Mesenchymal stem cell (in vitro differentiated cells and primary cell): ENCODE results near the gene ARL4C.

Experiments used
- DNase-seq: peaks from one replicate; pipeline ENCODE4 v3.0.0-alpha.2; 2013
- H2AFZ ChIP-seq: one replicate; pipeline ENCODE4 v1.6.1; 2013; ENCODE audit warnings: low read depth, mild to moderate bottlenecking, control low read depth, inconsistent platforms, low read length, moderate library complexity
- H2AK5ac ChIP-seq: 2 replicates; pipeline ENCODE4 v1.6.1; 2013; ENCODE audit warnings: low read length, moderate library complexity, mild to moderate bottlenecking, inconsistent platforms; ENCODE audit not compliant: severe bottlenecking
- H2BK120ac ChIP-seq: one replicate; pipeline ENCODE4 v1.6.1; 2013; ENCODE audit warnings: low read depth, mild to moderate bottlenecking, inconsistent platforms, low read length, moderate library complexity
- H2BK12ac ChIP-seq, 2 experiments: one replicate each; pipeline ENCODE4 v1.6.1; 2013; ENCODE audit warnings: inconsistent platforms in 2 of 2, low read length in 2 of 2, mild to moderate bottlenecking in 2 of 2, moderate library complexity in 2 of 2, control low read depth in 1 of 2
- H2BK15ac ChIP-seq: one replicate; pipeline ENCODE4 v1.6.1; 2013; ENCODE audit warnings: mild to moderate bottlenecking, low read depth, inconsistent platforms; ENCODE audit not compliant: poor library complexity, severe bottlenecking
- H2BK5ac ChIP-seq: 2 replicates; pipeline ENCODE4 v1.6.1; 2013; ENCODE audit warnings: low read depth, mild to moderate bottlenecking, low read length, control low read depth, inconsistent platforms; ENCODE audit not compliant: poor library complexity, severe bottlenecking
- H3K14ac ChIP-seq, 2 experiments: one replicate each; pipeline ENCODE4 v1.6.1; 2013; ENCODE audit warnings: inconsistent platforms in 2 of 2, low read length in 2 of 2, control low read depth in 1 of 2, mild to moderate bottlenecking in 1 of 2, moderate library complexity in 1 of 2
- H3K18ac ChIP-seq, 2 experiments: one replicate each; pipeline ENCODE4 v1.6.1; 2013; ENCODE audit warnings: inconsistent platforms in 2 of 2, low read length in 2 of 2, control low read depth in 1 of 2, low read depth in 1 of 2, mild to moderate bottlenecking in 1 of 2
- H3K23ac ChIP-seq, 2 experiments: one replicate each; pipeline ENCODE4 v1.6.1; 2013; ENCODE audit warnings: inconsistent platforms in 2 of 2, low read length in 2 of 2, mild to moderate bottlenecking in 2 of 2, moderate library complexity in 2 of 2, control low read depth in 1 of 2
- H3K27ac ChIP-seq: 2 replicates; pipeline ENCODE4 v1.5.1; 2013; ENCODE audit warnings: mild to moderate bottlenecking, moderate library complexity, low read length, control low read depth, inconsistent platforms; ENCODE audit not compliant: poor library complexity, severe bottlenecking
- H3K27me3 ChIP-seq, 2 experiments: 2 replicates each; pipeline versions ENCODE4 v1.6.1 to v1.7.0; 2013; ENCODE audit warnings: low read length in 2 of 2, mild to moderate bottlenecking in 2 of 2, moderate library complexity in 2 of 2, control low read depth in 1 of 2, inconsistent platforms in 1 of 2; ENCODE audit not compliant: control insufficient read depth in 1 of 2, insufficient read depth in 1 of 2
- H3K36me3 ChIP-seq, 2 experiments: 2 replicates each; pipeline versions ENCODE4 v1.6.1 to v1.7.0; 2013; ENCODE audit warnings: low read length in 2 of 2, control low read depth in 1 of 2, inconsistent platforms in 1 of 2, low read depth in 1 of 2, mild to moderate bottlenecking in 1 of 2; ENCODE audit not compliant: insufficient read depth in 2 of 2, control insufficient read depth in 1 of 2
- H3K4ac ChIP-seq, 2 experiments: one replicate each; pipeline ENCODE4 v1.6.1; 2013; ENCODE audit warnings: inconsistent platforms in 2 of 2, low read length in 2 of 2, mild to moderate bottlenecking in 2 of 2, moderate library complexity in 2 of 2, control low read depth in 1 of 2, low read depth in 1 of 2
- H3K4me1 ChIP-seq: 2 replicates; pipeline ENCODE4 v1.6.1; 2013; ENCODE audit warnings: low read depth, low read length, control low read depth; ENCODE audit not compliant: control insufficient read depth, insufficient read depth
- H3K4me2 ChIP-seq: 2 replicates; pipeline ENCODE4 v1.6.1; 2013; ENCODE audit warnings: low read length, mild to moderate bottlenecking, inconsistent platforms; ENCODE audit not compliant: poor library complexity, severe bottlenecking
- H3K4me3 ChIP-seq, 2 experiments: 2 replicates each; pipeline versions ENCODE4 v1.5.1 to v1.7.0; 2013; ENCODE audit warnings: low read length in 2 of 2, mild to moderate bottlenecking in 2 of 2, control low read depth in 1 of 2, low read depth in 1 of 2; ENCODE audit not compliant: insufficient read depth in 1 of 2
- H3K79me1 ChIP-seq: replicated peaks from 2 replicates; pipeline ENCODE4 v1.6.1; 2013; ENCODE audit warnings: mild to moderate bottlenecking, control low read depth, low read length, inconsistent platforms; ENCODE audit not compliant: poor library complexity, severe bottlenecking
- H3K9ac ChIP-seq: 2 replicates; pipeline ENCODE4 v1.7.0; 2013; ENCODE audit warnings: mild to moderate bottlenecking, low read length, moderate library complexity
- H3K9me3 ChIP-seq: 2 replicates; pipeline ENCODE4 v1.7.0; 2013; ENCODE audit warnings: mild to moderate bottlenecking, low read length; ENCODE audit not compliant: control insufficient read depth
- H4K8ac ChIP-seq: one replicate; pipeline ENCODE4 v1.6.1; 2013; ENCODE audit warnings: inconsistent platforms, mild to moderate bottlenecking, low read length, moderate library complexity
- H4K91ac ChIP-seq: one replicate; pipeline ENCODE4 v1.6.1; 2013; ENCODE audit warnings: mild to moderate bottlenecking, low read length, inconsistent platforms
- WGBS: methylation state at CpG from one replicate; pipeline ENCODE4 v1.1.7; 2013; ENCODE audit warnings: mixed read lengths; 5-methylcytosine and 5-hydroxymethylcytosine counted together

Gene ARL4C

GRCh38 chr2:234472155-234472554 is 24.7 kb downstream of the ARL4C start:
- H2BK5ac ChIP-seq, result no peak overlapping the region
- H3K4me1 ChIP-seq, result no peaks in the 10 kb centered on the region
- no peak overlapping the region for H2AFZ ChIP-seq
- H3K4me3 ChIP-seq, result no peak overlapping the region
- peaks cover 2% of the 10 kb centered on the region for H3K9me3 ChIP-seq
- no peak overlapping the region for H3K23ac ChIP-seq
- H2BK12ac ChIP-seq, result no peak overlapping the region
- no peaks in the 10 kb centered on the region for H3K36me3 ChIP-seq
- no peak overlapping the region for H3K4me2 ChIP-seq
- H3K79me1 ChIP-seq, result no peaks in the 10 kb centered on the region
- no peak overlapping the region for H4K91ac ChIP-seq
- H3K27ac ChIP-seq, result no peak overlapping the region
- H3K18ac ChIP-seq, result no peak overlapping the region
- no peak overlapping the region for H2BK120ac ChIP-seq
- H4K8ac ChIP-seq, result no peak overlapping the region
- no peaks in the 10 kb centered on the region for H3K27me3 ChIP-seq
- no peak overlapping the region for H3K9ac ChIP-seq
- H3K14ac ChIP-seq, result no peak overlapping the region
- DNase-seq, result no peak
- H3K4ac ChIP-seq, result no peak overlapping the region
- no peak overlapping the region for H2BK15ac ChIP-seq
- H2AK5ac ChIP-seq, result no peak overlapping the region

GRCh38 chr2:234469972-234470371 is 26.9 kb downstream of the ARL4C start:
- Histone ChIP-seq H4K8ac (no peak overlapping the region), H3K27ac (no peak overlapping the region), H2BK15ac (no peak overlapping the region), H3K4ac (no peak overlapping the region), H3K4me1 (no peaks in the 10 kb centered on the region), H3K14ac (no peak overlapping the region), H3K9me3 (peaks cover 11% of the 10 kb centered on the region), H2BK12ac (no peak overlapping the region), H3K27me3 (no peaks in the 10 kb centered on the region), H2BK120ac (no peak overlapping the region), H3K36me3 (no peaks in the 10 kb centered on the region), H2AFZ (no peak overlapping the region), H4K91ac (no peak overlapping the region), H3K23ac (no peak overlapping the region), H3K4me2 (no peak overlapping the region), H3K9ac (no peak overlapping the region), H3K4me3 (no peak overlapping the region), H3K18ac (no peak overlapping the region), H2BK5ac (no peak overlapping the region), H3K79me1 (no peaks in the 10 kb centered on the region), H2AK5ac (no peak overlapping the region)
- no peak for DNase-seq
- 88% methylated on average over 4 of the region's 4 CpGs for WGBS

GRCh38 chr2:234469251-234469845 is 27.5 kb downstream of the ARL4C start:
- Histone ChIP-seq H3K23ac (no peak overlapping the region), H3K14ac (no peak overlapping the region), H3K79me1 (no peaks in the 10 kb centered on the region), H3K4ac (no peak overlapping the region), H4K91ac (no peak overlapping the region), H2BK15ac (no peak overlapping the region), H3K9ac (peak overlapping the region; percentile 34), H3K4me3 (no peak overlapping the region), H4K8ac (no peak overlapping the region), H3K27ac (no peak overlapping the region), H3K36me3 (no peaks in the 10 kb centered on the region), H3K4me2 (no peak overlapping the region), H3K9me3 (peaks cover 11% of the 10 kb centered on the region), H2AK5ac (no peak overlapping the region), H3K27me3 (no peaks in the 10 kb centered on the region), H2BK5ac (no peak overlapping the region), H2AFZ (no peak overlapping the region), H3K18ac (no peak overlapping the region), H3K4me1 (no peaks in the 10 kb centered on the region), H2BK120ac (no peak overlapping the region), H2BK12ac (no peak overlapping the region)
- 93% methylated on average over 5 of the region's 7 CpGs for WGBS
- no peak for DNase-seq

GRCh38 chr2:234468503-234468902 is 28.4 kb downstream of the ARL4C start:
- no peak overlapping the region for H3K14ac ChIP-seq
- H4K8ac ChIP-seq, result no peak overlapping the region
- H2BK120ac ChIP-seq, result no peak overlapping the region
- no peak overlapping the region for H3K4me3 ChIP-seq
- H3K4me1 ChIP-seq, result no peaks in the 10 kb centered on the region
- H3K4ac ChIP-seq, result no peak overlapping the region
- H3K27ac ChIP-seq, result no peak overlapping the region
- peak overlapping the region; percentile 34 for H3K9ac ChIP-seq
- no peak overlapping the region for H2BK5ac ChIP-seq
- no peak overlapping the region for H2AK5ac ChIP-seq
- no peak overlapping the region for H4K91ac ChIP-seq
- no peaks in the 10 kb centered on the region for H3K79me1 ChIP-seq
- H3K27me3 ChIP-seq, result no peaks in the 10 kb centered on the region
- no peak overlapping the region for H3K4me2 ChIP-seq
- H3K23ac ChIP-seq, result no peak overlapping the region
- H2BK15ac ChIP-seq, result no peak overlapping the region
- peaks cover 11% of the 10 kb centered on the region for H3K9me3 ChIP-seq
- no peak for DNase-seq
- H3K18ac ChIP-seq, result no peak overlapping the region
- no peak overlapping the region for H2BK12ac ChIP-seq
- no peaks in the 10 kb centered on the region for H3K36me3 ChIP-seq
- WGBS, result 94% methylated on average over 5 of the region's 5 CpGs
- no peak overlapping the region for H2AFZ ChIP-seq
